GM18858 (cell line): ENCODE results near the gene MYH9.

ENCODE experiments used
- ATAC-seq: cut with Tn5 transposase; IDR thresholded peaks from one replicate; pipeline ENCODE4 v1.9.1; 2021; ENCODE audit not compliant: unreplicated experiment

Gene MYH9

DNA sequence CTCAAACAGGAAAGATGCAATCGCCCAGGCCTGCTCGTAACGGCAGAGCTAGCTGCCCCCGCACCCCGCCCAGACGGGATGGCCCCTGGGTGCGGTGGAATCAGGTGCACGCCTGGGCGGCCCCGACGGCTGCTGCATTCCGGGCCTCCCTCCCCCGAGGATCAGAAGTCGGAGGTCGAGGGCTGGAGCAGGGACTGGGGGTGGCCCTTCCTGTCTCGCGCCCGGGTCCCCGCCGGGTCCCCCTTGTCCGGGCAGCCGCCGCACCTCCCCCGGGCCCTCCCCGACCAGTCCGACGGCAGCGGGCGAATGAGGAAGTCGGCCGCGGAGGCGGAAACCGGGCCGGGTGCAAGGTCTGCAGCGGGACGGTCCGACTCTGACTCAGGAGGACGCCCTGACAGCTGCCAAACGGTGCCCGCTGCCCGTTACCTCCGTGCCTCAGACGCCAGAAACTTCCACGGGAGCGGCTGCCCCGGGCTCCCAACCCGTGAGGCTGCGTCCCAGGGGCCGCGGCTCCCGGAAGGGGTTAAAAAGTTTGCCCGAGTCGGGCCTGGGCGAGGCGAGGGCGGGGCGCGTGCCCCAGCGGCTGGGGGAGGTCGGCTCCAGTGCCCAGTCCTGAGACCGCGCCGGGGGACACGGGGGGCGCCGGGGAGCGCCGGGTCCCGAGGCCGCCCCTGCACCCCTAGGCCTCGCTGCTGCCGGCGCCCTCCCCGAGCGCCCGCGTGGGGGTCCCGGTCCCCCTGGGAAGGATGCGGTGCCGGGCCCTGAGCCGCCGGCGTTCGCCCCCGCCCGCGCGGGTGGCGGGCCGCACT lies 663 bp downstream of the MYH9 start:
- ATAC-seq = no peak

DNA sequence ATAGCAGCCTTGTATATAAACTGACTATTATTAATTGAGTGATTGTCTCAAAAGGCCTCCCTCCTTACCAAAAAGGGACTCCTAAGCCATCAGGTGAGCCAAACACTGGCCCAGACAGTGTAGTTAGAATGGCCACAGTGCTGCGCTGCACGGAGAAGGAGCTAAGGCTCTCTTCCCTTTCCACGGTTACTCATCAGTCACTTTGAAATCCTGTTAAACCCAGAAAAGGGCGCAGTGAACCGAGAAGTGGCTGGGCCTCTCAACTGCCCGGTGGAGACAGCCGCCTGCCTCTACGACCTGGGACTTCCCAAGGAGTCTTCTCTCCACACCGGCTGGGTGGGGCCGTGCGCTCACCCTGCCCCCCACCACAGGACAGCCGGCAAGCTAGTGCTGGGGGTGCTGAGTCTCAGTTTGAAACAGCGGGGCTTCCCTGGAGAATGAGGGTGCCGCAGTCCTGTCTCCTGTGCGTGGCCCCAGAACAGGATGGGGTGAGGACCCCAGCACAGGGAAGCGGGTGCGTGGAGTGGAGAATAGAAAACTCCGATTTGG lies 1.3 kb downstream of the MYH9 start:
- no peak for ATAC-seq

DNA sequence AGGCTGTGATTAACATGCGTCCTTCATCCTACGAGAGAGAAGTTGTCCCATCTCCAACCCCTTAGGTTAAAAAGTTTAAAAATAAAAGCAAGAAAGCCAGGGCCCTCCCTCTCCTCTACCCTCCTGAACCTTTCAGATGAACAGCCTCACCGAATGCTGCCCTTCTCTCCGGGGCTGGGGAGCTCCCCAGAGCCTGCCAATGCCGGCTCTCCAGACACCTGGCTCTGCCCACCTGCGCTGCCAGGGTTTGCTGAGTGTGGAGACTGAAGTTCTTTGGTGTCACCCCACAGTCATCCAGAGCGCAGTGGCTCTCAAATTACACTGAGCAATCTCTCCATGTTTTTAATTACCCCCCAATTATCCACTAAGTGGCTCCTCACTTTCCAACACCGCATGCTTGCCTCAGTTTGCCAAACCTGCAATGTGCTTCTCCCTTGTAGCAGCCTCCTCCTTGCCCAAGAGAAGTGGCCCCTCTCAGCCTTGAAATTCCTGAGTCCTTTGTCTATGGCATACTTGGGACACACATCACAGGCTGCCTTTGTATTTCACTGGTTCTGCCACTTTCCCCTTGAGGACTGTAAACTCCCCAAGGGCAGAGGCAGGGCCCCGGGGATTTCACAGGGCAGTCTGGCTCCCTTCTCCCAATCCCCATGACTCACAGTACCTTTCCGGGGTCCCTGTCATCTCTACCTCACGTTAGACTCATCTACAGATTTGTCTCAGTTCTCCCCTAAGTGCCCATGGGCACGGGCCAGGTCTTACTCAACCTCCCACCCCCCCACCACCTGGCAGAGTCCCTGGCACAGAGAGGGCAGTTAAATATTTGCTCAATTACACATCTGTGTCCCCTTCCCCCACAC lies 2.0 kb downstream of the MYH9 start:
- ATAC-seq = no peak

DNA sequence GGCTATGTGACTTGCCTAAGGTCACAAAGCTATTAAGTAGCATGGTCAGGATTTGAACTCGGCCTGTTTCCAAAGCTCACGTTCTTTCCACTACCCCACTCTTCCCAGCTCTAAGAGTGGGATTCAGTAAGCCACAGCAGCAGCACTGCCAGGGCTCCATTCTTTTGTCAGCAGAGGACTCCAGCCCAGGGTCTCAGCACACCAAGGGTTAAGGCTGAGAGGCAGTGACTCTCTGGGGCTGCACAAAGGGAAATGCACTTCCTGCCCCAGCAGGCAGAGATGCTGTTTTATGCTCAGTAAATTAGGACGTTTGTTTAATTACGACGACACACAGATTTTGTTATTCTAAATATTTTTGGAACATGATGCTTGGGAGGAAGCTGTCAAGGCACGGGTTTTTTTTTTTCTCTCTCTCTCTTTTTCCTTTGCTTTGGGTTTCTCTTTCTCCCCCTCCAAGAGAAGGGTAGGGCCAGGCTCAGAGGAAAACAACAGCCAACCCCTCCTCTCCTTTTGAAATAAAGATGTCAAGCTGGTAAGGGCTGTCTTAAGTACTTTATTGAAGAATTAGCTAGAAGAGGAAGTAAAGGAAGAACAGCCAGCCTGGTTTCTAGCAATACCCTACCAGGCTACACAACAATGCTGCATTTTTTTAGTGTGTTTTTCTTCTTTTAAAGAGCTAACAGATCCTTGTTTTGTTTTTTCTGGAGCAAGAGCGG lies 2.8 kb downstream of the MYH9 start:
- no peak for ATAC-seq

DNA sequence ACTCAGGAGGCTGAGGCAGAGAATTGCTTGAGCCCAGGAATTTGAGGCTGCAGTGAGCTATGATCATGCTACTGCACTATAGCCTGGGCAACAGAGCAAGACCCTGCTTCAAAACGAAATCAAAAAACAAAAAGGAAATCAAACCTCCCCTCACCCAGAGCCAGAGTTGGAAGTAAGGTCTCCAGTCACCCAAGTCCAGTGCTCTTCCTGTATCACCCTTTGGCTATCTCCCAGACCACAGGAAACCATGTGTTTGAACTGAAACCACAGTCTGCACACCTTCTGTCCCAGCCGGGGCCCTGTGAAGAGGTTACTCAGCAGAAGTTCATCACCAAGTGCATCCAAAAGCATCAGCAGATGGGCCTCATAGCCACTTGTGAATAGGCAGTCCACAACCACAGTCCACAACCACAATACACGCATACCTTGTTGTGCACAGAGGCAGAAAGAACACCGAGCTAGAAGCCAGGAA lies 4.6 kb downstream of the MYH9 start:
- ATAC-seq = no peak

GRCh38 chr22:36381513-36382128 lies 6.1 kb downstream of the MYH9 start:
- ATAC-seq = no peak

DNA sequence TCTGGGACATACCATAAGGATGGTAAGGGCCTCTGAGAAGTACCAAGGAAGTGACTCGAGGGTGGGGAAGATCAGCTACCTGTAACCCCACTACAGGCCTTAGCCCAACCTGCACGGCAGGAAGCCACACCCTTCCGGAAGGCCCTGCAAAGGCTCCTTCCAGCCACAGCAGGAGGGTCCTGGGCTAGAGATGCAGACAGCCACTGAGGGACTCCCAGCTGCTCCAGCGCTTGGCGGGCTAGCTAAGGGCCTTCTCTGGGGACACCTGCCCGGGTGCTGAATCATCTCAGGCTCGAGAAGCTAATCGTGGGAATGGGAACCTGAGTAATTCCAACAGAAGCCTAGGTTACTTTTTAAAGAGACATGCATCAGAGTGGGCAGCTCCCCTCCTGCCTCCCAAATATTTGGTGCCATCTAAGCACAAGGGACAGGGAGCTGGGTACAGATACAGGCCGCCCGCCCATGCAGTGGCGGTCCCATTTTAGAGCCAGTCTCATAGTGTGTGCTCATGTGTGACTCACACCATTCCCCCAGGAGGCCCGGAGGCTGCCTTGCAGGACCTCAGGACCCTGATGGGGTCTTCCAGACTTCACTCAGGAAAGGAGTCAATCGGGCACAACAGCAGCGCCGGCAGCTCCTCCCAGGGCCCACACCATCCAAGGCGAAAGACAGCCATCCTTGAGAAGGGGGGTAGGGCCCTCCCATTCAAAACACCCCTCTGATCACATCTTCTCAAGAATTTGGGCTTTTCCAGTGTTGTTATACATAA lies 8.0 kb downstream of the MYH9 start:
- ATAC-seq = no peak

DNA sequence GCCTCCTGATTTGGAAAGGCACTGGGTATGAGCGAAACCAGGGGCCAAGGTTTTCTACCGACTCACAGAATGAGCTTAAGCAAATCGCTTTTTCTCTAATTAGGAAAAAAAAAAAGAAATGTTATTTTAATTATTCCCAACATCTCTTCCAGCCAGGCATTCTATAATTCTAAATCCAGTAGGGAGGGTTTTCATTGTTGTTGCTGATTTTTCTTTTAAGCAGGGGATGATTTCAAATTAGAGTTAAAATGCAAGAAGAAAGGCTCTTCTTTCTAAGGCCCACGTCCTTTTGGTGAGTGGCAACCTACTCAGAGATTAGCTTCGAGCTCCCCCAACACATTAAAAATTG lies 8.9 kb downstream of the MYH9 start:
- no peak for ATAC-seq

- ATAC-seq = no peak
Measured at GRCh38 chr22:36378080-36378868, 9.5 kb downstream of the MYH9 start.

DNA sequence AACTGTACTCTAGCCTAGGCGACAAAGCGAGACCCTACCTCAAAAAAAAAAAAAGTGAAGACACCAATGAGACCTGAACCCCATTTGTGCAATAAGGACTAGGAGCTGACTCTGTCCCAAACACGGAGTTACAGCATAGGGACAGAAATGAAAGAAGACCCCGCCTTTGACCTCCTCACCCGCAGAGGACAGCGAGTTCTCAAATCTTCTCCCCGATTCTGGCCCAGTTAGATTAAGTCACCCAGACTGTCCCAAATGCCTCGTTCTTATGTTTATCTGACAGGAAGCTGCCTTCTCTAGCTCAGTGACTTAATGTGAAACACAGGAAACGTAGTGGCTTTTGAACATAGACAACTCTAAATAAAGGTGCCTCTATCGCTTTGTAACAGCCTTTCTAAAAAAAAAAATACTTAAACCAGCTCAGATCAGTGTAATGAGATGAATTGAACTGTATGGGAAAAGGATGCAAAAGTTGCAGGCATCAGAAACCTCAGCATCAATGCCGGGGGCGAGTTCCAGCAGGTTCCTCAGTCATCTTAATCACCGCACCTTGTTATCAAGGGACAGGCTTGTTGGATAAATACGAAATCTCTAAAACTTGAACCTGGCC lies 10.6 kb downstream of the MYH9 start:
- no peak for ATAC-seq

- ATAC-seq = no peak
Measured at GRCh38 chr22:36376265-36376664, 11.5 kb downstream of the MYH9 start.

GRCh38 chr22:36375071-36375980 lies 12.4 kb downstream of the MYH9 start:
- ATAC-seq = no peak

- no peak for ATAC-seq
Measured at GRCh38 chr22:36374603-36375024, 13.2 kb downstream of the MYH9 start.

DNA sequence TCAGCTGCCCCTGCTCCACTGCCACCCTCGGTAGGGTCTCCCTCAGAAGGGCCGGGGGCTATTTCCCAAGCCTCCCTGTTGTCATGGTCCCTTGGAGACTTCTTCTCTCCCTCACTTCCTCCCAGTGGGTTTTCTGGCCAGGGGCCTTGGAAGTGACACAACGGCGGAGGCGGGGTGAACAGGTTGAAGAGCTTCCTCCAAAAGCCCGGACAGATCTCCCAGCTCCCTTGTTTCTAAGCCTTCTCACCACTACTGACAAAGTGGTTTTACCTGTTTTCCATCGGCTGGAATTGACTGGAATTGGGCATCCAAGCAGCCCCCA lies 14.5 kb downstream of the MYH9 start:
- ATAC-seq = no peak

DNA sequence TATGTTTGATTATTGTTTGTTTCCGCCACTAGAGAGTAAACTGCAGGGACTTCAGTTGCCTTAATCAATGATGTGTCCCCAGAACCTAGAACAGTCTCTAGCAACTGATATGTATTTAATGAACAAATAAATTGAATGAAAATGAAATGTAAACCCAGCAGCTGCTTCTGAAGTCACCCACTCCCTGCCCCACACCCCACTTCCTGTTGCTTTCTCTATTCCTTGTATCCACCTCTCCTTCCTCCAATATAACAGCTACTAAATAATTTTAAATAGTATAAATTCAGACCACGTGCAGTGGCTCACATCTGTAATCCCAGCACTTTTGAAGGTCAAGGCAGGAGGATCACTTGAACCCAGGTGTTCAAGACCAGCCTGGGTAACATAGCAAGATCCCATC lies 15.8 kb downstream of the MYH9 start:
- ATAC-seq = no peak

GRCh38 chr22:36369922-36370791 lies 17.6 kb downstream of the MYH9 start:
- ATAC-seq = no peak
